Testis (tissue), 3 donors: ENCODE results near the gene GNLY. TPM values are rescaled to one million over a fixed set of nuclear protein-coding genes. Genes with fewer than 3 reads are reported as not detected.
"Not testable (repeated sequence)": the region's sequence is repeated elsewhere in the genome, so short reads cannot be mapped to it uniquely, and the experiment has no call there.

Source experiments
- DNase-seq: peaks from one replicate; pipeline ENCODE4 v3.0.0-alpha.2; 2019
- H3K27ac ChIP-seq, 2 donors: fragments of 200-600 bp; sonication (generic); one replicate each; pipeline ENCODE4 v1.5.1; 2019
- H3K27me3 ChIP-seq: fragments of 200-600 bp; sonication (generic); one replicate; pipeline ENCODE4 v1.5.1; 2019
- H3K36me3 ChIP-seq: fragments of 200-600 bp; sonication (generic); one replicate; pipeline ENCODE4 v1.5.1; 2017; ENCODE audit warnings: low read depth; ENCODE audit errors: missing control alignments
- H3K4me1 ChIP-seq: fragments of 200-600 bp; sonication (generic); one replicate; pipeline ENCODE4 v1.5.1; 2019
- H3K4me3 ChIP-seq, 2 donors: fragments of 200-600 bp; sonication (generic); one replicate each; pipeline ENCODE4 v1.5.1; 2017 to 2019
- H3K9me3 ChIP-seq: fragments of 200-600 bp; sonication (generic); one replicate; pipeline ENCODE4 v1.5.1; 2017
- POLR2A ChIP-seq: fragments of 450-650 bp; IDR thresholded peaks from one replicate; pipeline ENCODE4 v1.6.1; 2017; ENCODE audit warnings: antibody characterized with exemption, mild to moderate bottlenecking, moderate library complexity
- WGBS, 2 donors: methylation state at CpG; one replicate each; pipeline ENCODE4 v1.1.5; 2018; 5-methylcytosine and 5-hydroxymethylcytosine counted together
- intact Hi-C: fragments of 100-400 bp; cut with DNase I; formaldehyde crosslinking; loops from one replicate; pipeline ENCODE4 v1.15.1; 2023; ENCODE audit warnings: low total_unique reads
- polyA plus RNA-seq: library from polyadenylated mRNA; stranded (reverse); fragments of 350-450 nt; fragmentation: Illumina TruSeq; extraction: RNeasy Lipid Tissue Mini Kit (QIAGEN cat#74804); gene quantifications from one replicate; pipeline ENCODE4 v1.2.3, GENCODE V29; 2014; ENCODE audit warnings: low read depth, low replicate concordance; ENCODE audit not compliant: insufficient read depth
- total RNA-seq, 2 donors: library from RNA; depleted of rRNA; stranded (reverse); fragments of >200 nt; gene quantifications; one replicate each; pipeline ENCODE4 v1.2.3, GENCODE V29; 2016
- TF ChIP-seq, protein P1 (sequence below), 3 experiments: fragments of 450-650 bp in 2 of 3; fragments of 200-600 bp in 1 of 3; sonication (generic) in 1 of 3; IDR thresholded peaks; one replicate each; pipeline ENCODE4 v1.5.1; 2016 to 2019; ENCODE audit warnings: antibody characterized with exemption in 3 of 3, mild to moderate bottlenecking in 2 of 3, moderate library complexity in 1 of 3

GNLY gene
- total and polyA plus RNA-seq, 3 donors from 2014 or later = 0.43 to 2.6 (median 2.2) TPM

DNA sequence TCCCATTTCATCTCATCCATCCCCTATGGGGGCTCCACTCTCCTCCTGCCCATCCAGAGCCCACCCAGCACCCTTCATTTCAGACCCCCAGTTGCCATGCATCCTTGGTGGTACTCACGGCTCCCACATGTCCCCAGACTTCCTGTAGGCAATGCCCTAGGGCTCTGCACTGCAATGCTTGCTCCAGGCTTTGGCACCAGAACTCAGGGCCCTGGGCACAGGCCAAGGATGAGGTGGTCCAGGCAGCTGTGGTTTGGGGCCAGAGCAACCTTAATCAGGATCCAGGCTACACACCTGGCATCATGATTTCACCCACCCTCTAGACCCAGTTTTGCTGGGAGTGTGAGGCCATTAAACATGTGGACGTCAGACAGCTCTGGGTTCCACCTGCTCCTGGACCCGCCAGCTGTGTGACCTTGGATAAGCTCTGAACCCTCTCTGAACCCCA, 26.6 kb upstream of the GNLY start:
- Histone ChIP-seq H3K4me3 (no peak overlapping the region), H3K9me3 (no peaks in the 10 kb centered on the region), H3K4me1 (peaks cover 6% of the 10 kb centered on the region), H3K27me3 (no peaks in the 10 kb centered on the region), H3K36me3 (no peaks in the 10 kb centered on the region), H3K27ac (no peak overlapping the region)
- TF ChIP-seq POLR2A = no peak
- TF ChIP-seq, protein P1, sequence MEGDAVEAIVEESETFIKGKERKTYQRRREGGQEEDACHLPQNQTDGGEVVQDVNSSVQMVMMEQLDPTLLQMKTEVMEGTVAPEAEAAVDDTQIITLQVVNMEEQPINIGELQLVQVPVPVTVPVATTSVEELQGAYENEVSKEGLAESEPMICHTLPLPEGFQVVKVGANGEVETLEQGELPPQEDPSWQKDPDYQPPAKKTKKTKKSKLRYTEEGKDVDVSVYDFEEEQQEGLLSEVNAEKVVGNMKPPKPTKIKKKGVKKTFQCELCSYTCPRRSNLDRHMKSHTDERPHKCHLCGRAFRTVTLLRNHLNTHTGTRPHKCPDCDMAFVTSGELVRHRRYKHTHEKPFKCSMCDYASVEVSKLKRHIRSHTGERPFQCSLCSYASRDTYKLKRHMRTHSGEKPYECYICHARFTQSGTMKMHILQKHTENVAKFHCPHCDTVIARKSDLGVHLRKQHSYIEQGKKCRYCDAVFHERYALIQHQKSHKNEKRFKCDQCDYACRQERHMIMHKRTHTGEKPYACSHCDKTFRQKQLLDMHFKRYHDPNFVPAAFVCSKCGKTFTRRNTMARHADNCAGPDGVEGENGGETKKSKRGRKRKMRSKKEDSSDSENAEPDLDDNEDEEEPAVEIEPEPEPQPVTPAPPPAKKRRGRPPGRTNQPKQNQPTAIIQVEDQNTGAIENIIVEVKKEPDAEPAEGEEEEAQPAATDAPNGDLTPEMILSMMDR (IDR thresholded peaks at IDR 0.05) = no peak
- 68 to 74% methylated on average over 3 of the region's 3 CpGs for WGBS, 2 donors
- DNase-seq = no peak
- intact Hi-C loops = no loop called here

DNA sequence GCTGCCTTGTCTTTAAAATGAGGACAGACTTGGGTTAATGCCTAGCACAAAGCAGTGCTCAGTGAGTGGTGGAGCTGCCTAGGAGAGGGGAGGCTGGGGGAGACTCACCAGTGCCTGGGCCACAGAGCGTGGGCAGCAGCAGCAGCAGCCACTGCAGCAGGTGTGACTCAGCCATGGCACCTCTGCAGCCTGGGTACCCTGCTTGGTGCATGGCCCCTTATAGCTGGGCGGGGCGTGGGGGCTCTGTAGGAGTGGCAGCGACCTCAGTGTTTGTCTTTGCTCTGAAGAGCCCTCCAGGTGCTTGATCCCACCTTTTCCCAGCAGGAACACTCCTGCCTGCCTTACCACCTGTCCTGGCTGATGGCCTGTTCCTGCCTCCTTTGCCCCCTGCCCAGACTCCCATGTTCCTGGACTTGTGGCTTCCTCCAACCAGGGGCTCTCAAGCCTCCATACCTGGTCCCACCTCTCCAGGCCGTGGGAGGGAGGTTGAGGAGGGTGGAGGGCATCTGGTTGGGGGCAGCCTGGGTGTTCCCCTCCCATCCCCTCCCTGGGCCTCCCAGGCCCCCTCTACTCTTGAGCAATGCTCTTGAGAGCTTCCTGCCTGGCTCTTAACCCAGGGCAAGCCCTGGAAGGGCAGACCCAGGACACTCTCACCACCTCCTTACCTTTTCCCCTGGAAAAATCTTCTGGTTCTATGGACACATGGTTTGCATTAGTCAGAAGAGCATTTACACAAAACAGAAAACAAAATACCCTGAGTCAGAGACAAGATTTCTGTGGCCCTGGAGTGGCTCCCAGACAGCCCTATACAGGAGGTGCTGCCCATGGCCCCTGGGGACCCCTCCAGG, 25.9 kb upstream of the GNLY start, which contains the start of gene SFTPB:
SFTPB (minus strand) TSS at position 191 of the 848 bp plus-strand sequence; CDS start at position 175, 16 bp downstream.
- TF ChIP-seq POLR2A = no peak
- TF ChIP-seq, protein P1 (IDR thresholded peaks at IDR 0.05) = no peak
- intact Hi-C loops = no loop called here
- no peak within 1 kb of the TSS for H3K27ac ChIP-seq
- H3K4me3 ChIP-seq = no peak within 1 kb of the TSS
- H3K4me1 ChIP-seq = peaks cover 13% of the 10 kb centered on the region
- no peaks in the 10 kb centered on the region for H3K27me3 ChIP-seq
- no peaks in the 10 kb centered on the region for H3K36me3 ChIP-seq
- WGBS, 2 donors = 80 to 100% methylated on average over 1 to 5 of the region's 5 CpGs
- H3K9me3 ChIP-seq = no peaks in the 10 kb centered on the region
- DNase-seq = no peak

DNA sequence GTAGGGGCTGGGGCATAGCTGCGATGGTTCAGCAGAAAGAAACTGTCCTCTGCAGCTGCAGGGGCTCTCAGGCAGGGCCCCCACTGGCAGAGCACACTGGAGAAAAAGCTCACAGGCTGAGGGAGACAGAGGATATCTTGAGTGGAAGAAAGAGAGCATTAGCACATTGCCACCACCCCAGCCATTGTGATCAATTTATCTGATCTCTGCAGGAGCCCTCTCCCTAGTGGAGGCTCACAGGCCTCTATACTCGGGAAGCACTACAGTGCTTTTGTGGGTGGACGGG, 25.4 kb upstream of the GNLY start:
- no peak for DNase-seq
- intact Hi-C loops = no loop called here

DNA sequence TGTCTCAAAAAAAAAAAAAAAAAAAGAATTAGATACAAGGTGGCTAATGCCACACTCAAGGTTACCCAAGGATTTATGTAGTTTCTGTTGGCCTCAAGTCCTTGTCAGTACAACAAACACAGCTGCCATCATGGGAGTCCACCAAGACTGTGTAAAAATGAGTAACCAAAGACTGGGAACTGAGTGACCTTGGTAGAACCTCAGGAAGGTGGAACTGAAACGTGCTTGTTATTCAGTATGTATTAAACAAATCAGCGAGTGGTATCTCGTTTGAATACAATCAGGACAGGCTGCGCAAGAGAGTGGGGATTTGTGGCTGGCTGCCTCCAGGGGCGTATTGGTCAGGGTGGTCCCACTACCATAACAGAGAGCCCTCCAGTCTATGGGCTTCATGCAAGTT, 24.6 kb upstream of the GNLY start:
- WGBS, 2 donors = 65 to 67% methylated on average over 5 of the region's 5 CpGs
- intact Hi-C loops = no loop called here
- Histone ChIP-seq H3K36me3 (no peaks in the 10 kb centered on the region), H3K4me1 (peaks cover 14% of the 10 kb centered on the region), H3K27me3 (no peaks in the 10 kb centered on the region), H3K9me3 (no peaks in the 10 kb centered on the region), H3K27ac (no peak overlapping the region), H3K4me3 (no peak overlapping the region)
- DNase-seq = no peak
- no peak for TF ChIP-seq POLR2A
- TF ChIP-seq, protein P1 (IDR thresholded peaks at IDR 0.05) = no peak

More for the DNA sequence above, 25.4 kb upstream of the GNLY start:
- no peaks in the 10 kb centered on the region for H3K36me3 ChIP-seq
- no peaks in the 10 kb centered on the region for H3K9me3 ChIP-seq
- no peak overlapping the region for H3K4me3 ChIP-seq
- no peaks in the 10 kb centered on the region for H3K27me3 ChIP-seq
- no peak overlapping the region for H3K27ac ChIP-seq
- WGBS, 2 donors = 83 to 86% methylated on average over 3 of the region's 3 CpGs
- peaks cover 14% of the 10 kb centered on the region for H3K4me1 ChIP-seq
- no peak for TF ChIP-seq POLR2A
- TF ChIP-seq, protein P1 (IDR thresholded peaks at IDR 0.05) = no peak

DNA sequence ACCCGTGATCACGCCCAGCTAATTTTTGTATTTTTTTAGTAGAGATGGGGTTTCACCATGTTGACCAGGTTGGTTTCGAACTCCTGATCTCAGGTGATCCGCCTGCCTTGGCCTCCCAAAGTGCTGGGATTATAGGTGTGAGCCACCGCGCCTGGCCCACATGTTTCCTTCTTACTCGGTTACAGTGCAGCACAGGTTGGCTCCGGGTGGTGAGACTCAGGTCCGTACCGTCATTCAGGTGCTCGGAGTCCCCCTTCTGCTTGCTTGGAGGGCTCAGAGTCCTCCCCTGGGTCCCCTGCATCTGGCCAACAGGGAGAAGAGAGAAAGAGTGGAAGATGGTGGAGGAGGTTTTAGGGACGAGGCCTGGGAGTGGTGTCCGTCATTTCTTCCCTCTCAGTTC, 23.7 kb upstream of the GNLY start:
- 89 to 95% methylated on average over 13 of the region's 13 CpGs for WGBS, 2 donors
- intact Hi-C loops, H3K4me3 ChIP-seq: not testable (repeated sequence)

More for the DNA sequence above, 23.7 kb upstream of the GNLY start:
- H3K4me1 ChIP-seq = peaks cover 14% of the 10 kb centered on the region
- not testable (repeated sequence) for H3K9me3 ChIP-seq, DNase-seq, H3K27ac ChIP-seq, H3K27me3 ChIP-seq, H3K36me3 ChIP-seq
